ENCODE data around the gene ZFYVE28. TPM values are rescaled to one million over a fixed set of nuclear protein-coding genes. Genes with fewer than 3 reads are reported as not detected.

The ZFYVE28 gene
- total RNA-seq, 5 donors from 2014 or later (not counting 1 experiment from before 2014, with no cell fraction given), result 33.4 to 56.2 (median 45.4) TPM

DNA sequence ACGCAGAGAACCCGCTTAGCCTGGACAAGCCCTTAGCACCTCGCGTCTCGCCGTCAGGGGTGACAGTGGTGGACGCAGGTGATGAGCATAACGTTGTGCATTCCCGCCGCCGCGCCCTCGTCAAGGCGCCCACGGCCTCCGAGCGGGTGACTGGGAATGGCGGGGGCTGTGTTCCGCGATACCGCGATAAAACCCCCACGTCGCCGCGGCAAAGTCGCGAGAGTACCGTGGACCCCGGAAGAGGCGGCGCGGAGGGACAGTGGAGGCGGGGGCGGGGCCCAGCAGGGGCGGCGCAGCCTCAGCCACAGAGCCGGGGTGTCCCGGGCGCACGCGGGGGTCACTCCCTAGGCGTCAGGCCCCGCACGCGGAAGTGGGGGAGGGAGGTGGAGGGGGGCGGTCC lies 53.8 kb downstream of the ZFYVE28 start:
- WGBS (ENCODE audit: insufficient coverage), result 7% methylated on average over 46 of the region's 47 CpGs

DNA sequence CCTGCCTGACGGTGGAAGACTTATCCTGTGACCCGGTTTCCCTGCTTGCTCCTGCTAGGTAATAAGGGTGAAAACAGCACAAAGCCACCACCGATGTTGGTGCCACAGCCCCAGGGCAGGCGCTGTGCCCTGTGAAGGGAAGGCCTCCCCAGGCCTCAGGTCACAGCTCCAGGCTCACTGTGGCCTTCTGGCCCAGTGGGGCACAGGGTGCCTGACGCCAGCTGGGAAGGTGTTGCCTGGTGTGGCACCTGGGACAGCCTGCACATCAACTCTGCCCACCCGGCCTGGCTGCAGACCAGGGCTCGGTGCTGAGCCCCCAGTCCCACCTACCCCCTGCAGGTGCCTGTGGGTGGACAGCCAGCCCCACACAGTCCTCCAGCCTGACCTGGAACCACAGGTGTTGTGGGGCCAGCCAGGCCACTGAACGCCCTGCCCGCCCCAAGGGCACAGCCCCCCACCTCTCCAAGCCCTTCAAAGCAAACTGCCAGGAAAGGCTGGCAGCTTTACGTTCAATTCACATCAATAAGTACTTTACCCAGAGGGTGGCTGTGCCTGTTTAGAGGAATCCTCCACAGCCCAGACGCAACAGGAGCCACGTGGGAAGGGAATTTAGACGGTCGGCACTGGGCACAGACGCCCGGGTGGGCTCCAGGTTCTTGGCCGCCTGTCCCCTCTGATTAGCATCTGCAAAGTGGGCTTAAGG lies 54.3 kb downstream of the ZFYVE28 start:
- Histone ChIP-seq H3K4me3 (ENCODE audit: control insufficient read depth in 1 of 2, extremely low read depth in 1 of 2, low read length in 1 of 2) (peak overlapping the region; percentile 69 to 73), H3K4me1 (ENCODE audit: control insufficient read depth in 1 of 2, extremely low read depth in 1 of 2, insufficient read depth in 2 of 2, low read length in 2 of 2) (peaks cover 0 to 30% of the 10 kb centered on the region in 2 experiments), H3K27me3 (replicated peaks in 1 of 2; ENCODE audit: control insufficient read depth in 2 of 2, extremely low read depth in 1 of 2, insufficient read depth in 2 of 2, low read length in 1 of 2) (no peaks in the 10 kb centered on the region), H3K9me3 (no peaks in the 10 kb centered on the region), H3K27ac (ENCODE audit: low read length) (peak overlapping the region; percentile 47), H3K36me3 (ENCODE audit: control insufficient read depth in 2 of 2, extremely low read depth in 1 of 2, insufficient read depth in 1 of 2, low read length in 1 of 2) (no peaks in the 10 kb centered on the region)
- DNase-seq (no peak), ATAC-seq (replicated peaks in 1 of 4) (peak; percentile 16 to 25 (median 20))
- 66% methylated on average over 10 of the region's 17 CpGs for WGBS (ENCODE audit: insufficient coverage)
- Mint-ChIP-seq H3K4me1 (peaks cover 16 to 26% (median 22%) of the 10 kb centered on the region in 3 donors), H3K27me3 (no peaks in the 10 kb centered on the region), H3K27ac (peak overlapping the region; percentile 61 to 77), H3K4me3 (peak overlapping the region; percentile 72 to 88 (median 76)), H3K9me3 (peaks cover 0 to 5% (median 4%) of the 10 kb centered on the region in 3 donors), H3K36me3 (peaks cover 4% of the 10 kb centered on the region)
- POLR2A ChIA-PET, result no interaction called here
- CTCF ChIA-PET, result interaction anchor here in 1 of 2 donors (0.5 kb wide), 1 partner anchor 139 kb away, joined by 3 read pairs; no protein-coding TSS in a partner anchor

More for the DNA sequence above, 53.8 kb downstream of the ZFYVE28 start:
- ATAC-seq (replicated peaks in 1 of 4) (peak; percentile 84 to 91 (median 87)), DNase-seq (peak; percentile 33 to 78 (median 60))
- peak overlapping the region; percentile 72 to 88 (median 76) for H3K4me3 Mint-ChIP-seq
- peak overlapping the region; percentile 61 to 77 for H3K27ac Mint-ChIP-seq
- H3K27ac ChIP-seq (ENCODE audit: low read length), result peak overlapping the region; percentile 47
- no peaks in the 10 kb centered on the region for H3K27me3 ChIP-seq (replicated peaks in 1 of 2; ENCODE audit: control insufficient read depth in 2 of 2, extremely low read depth in 1 of 2, insufficient read depth in 2 of 2, low read length in 1 of 2)
- ChIA-PET POLR2A (no interaction called here), CTCF (no interaction called here)
- peak overlapping the region; percentile 69 to 73 for H3K4me3 ChIP-seq (ENCODE audit: control insufficient read depth in 1 of 2, extremely low read depth in 1 of 2, low read length in 1 of 2)
- H3K27me3 Mint-ChIP-seq, result no peaks in the 10 kb centered on the region
- H3K36me3 Mint-ChIP-seq, result peaks cover 8% of the 10 kb centered on the region
- peaks cover 0 to 30% of the 10 kb centered on the region in 2 experiments for H3K4me1 ChIP-seq (ENCODE audit: control insufficient read depth in 1 of 2, extremely low read depth in 1 of 2, insufficient read depth in 2 of 2, low read length in 2 of 2)
- no peaks in the 10 kb centered on the region for H3K36me3 ChIP-seq (ENCODE audit: control insufficient read depth in 2 of 2, extremely low read depth in 1 of 2, insufficient read depth in 1 of 2, low read length in 1 of 2)
- no peaks in the 10 kb centered on the region for H3K9me3 ChIP-seq
- H3K9me3 Mint-ChIP-seq, result peaks cover 0 to 5% (median 4%) of the 10 kb centered on the region in 3 donors
- H3K4me1 Mint-ChIP-seq, result peaks cover 16 to 26% (median 22%) of the 10 kb centered on the region in 3 donors

- H3K27me3 Mint-ChIP-seq, result no peaks in the 10 kb centered on the region
- WGBS (ENCODE audit: insufficient coverage), result 96% methylated on average over 12 of the region's 12 CpGs
- H3K4me3 Mint-ChIP-seq, result peak overlapping the region; percentile 41 to 88 (median 53)
- Histone ChIP-seq H3K27me3 (replicated peaks in 1 of 2; ENCODE audit: control insufficient read depth in 2 of 2, extremely low read depth in 1 of 2, insufficient read depth in 2 of 2, low read length in 1 of 2) (no peaks in the 10 kb centered on the region), H3K36me3 (ENCODE audit: control insufficient read depth in 2 of 2, extremely low read depth in 1 of 2, insufficient read depth in 1 of 2, low read length in 1 of 2) (no peaks in the 10 kb centered on the region), H3K27ac (ENCODE audit: low read length) (no peak overlapping the region), H3K4me3 (ENCODE audit: control insufficient read depth in 1 of 2, extremely low read depth in 1 of 2, low read length in 1 of 2) (no peak overlapping the region), H3K4me1 (ENCODE audit: control insufficient read depth in 1 of 2, extremely low read depth in 1 of 2, insufficient read depth in 2 of 2, low read length in 2 of 2) (peaks cover 0 to 33% of the 10 kb centered on the region in 2 experiments), H3K9me3 (no peaks in the 10 kb centered on the region)
- H3K9me3 Mint-ChIP-seq, result no peaks in the 10 kb centered on the region
- H3K27ac Mint-ChIP-seq, result no peak overlapping the region
- DNase-seq (no peak), ATAC-seq (replicated peaks in 1 of 4) (no peak)
- H3K36me3 Mint-ChIP-seq, result no peaks in the 10 kb centered on the region
- ChIA-PET CTCF (interaction anchor here in 1 of 2 donors (0.5 kb wide), 1 partner anchor 138 kb away, joined by 3 read pairs; no protein-coding TSS in a partner anchor), POLR2A (no interaction called here)
- H3K4me1 Mint-ChIP-seq, result peaks cover 16 to 26% (median 22%) of the 10 kb centered on the region in 3 donors
Measured at GRCh38 chr4:2363056-2363721, 55.3 kb downstream of the ZFYVE28 start.

- 91% methylated on average over 12 of the region's 15 CpGs for WGBS (ENCODE audit: insufficient coverage)
- Mint-ChIP-seq H3K9me3 (no peaks in the 10 kb centered on the region), H3K36me3 (no peaks in the 10 kb centered on the region), H3K4me1 (peaks cover 18 to 26% (median 24%) of the 10 kb centered on the region in 3 donors), H3K27me3 (no peaks in the 10 kb centered on the region), H3K27ac (peak overlapping the region in 1 of 2 donors; percentile 48), H3K4me3 (peak overlapping the region in 1 of 3 donors; percentile 28)
- no peak overlapping the region for H3K27ac ChIP-seq (ENCODE audit: low read length)
- no peak for DNase-seq
- no peaks in the 10 kb centered on the region for H3K27me3 ChIP-seq (replicated peaks in 1 of 2; ENCODE audit: control insufficient read depth in 2 of 2, extremely low read depth in 1 of 2, insufficient read depth in 2 of 2, low read length in 1 of 2)
- peaks cover 0 to 34% of the 10 kb centered on the region in 2 experiments for H3K4me1 ChIP-seq (ENCODE audit: control insufficient read depth in 1 of 2, extremely low read depth in 1 of 2, insufficient read depth in 2 of 2, low read length in 2 of 2)
- no peak for ATAC-seq (replicated peaks in 1 of 4)
- POLR2A ChIA-PET, result no interaction called here
- no peak overlapping the region for H3K4me3 ChIP-seq (ENCODE audit: control insufficient read depth in 1 of 2, extremely low read depth in 1 of 2, low read length in 1 of 2)
- CTCF ChIA-PET, result no interaction called here
- no peaks in the 10 kb centered on the region for H3K36me3 ChIP-seq (ENCODE audit: control insufficient read depth in 2 of 2, extremely low read depth in 1 of 2, insufficient read depth in 1 of 2, low read length in 1 of 2)
- H3K9me3 ChIP-seq, result no peaks in the 10 kb centered on the region
Measured at GRCh38 chr4:2362266-2363055, 56.0 kb downstream of the ZFYVE28 start.

DNA sequence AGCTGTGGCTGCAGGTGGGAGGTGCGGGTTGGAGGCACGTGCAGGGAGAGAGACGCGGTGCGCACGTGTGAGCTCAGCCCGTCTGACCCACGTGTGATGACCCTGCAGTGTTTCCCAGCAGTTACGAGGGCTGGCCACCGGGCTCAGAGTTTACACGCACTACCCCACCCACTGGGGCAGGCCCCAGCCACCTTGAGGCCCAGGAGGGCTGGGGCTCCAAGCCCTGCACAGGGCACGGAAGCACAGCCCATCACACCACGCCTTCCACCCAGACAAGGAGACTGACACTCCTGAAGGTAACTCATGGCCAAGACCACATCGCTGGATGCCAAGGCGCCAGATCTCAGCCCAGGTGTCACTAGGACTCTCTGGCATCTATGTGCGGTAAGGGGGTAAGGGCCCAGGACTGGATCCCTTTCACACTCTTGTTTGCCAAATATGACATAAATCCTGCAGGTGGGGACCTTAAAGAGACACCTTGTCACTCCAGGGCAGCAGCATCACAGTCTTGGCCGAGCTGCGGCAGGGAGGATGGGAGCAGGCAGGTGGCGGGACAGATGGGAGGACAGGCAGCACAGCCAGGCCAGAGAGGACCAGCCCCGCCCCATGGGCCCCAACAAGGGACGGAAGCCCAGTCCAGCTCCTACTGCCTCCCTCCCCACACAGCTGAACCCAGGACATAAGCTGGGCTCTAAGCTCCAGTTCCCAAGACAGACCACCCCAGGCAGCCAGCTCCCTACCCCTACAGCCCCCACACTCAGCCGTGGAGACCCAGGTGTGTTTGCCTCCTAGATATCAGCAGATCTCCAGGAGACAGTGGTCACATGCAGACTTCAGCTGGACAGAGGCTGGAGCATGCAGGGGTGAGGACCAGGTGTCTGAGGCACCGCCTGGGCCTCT lies 56.8 kb downstream of the ZFYVE28 start:
- ATAC-seq (replicated peaks in 1 of 4), result no peak

More for the DNA sequence above, 56.8 kb downstream of the ZFYVE28 start:
- no peaks in the 10 kb centered on the region for H3K9me3 ChIP-seq
- H3K36me3 ChIP-seq (ENCODE audit: control insufficient read depth in 2 of 2, extremely low read depth in 1 of 2, insufficient read depth in 1 of 2, low read length in 1 of 2), result no peaks in the 10 kb centered on the region
- peak overlapping the region in 1 of 3 donors; percentile 28 for H3K4me3 Mint-ChIP-seq
- peak overlapping the region in 1 of 2 donors; percentile 48 for H3K27ac Mint-ChIP-seq
- H3K27me3 ChIP-seq (replicated peaks in 1 of 2; ENCODE audit: control insufficient read depth in 2 of 2, extremely low read depth in 1 of 2, insufficient read depth in 2 of 2, low read length in 1 of 2), result no peaks in the 10 kb centered on the region
- peaks cover 0 to 34% of the 10 kb centered on the region in 2 experiments for H3K4me1 ChIP-seq (ENCODE audit: control insufficient read depth in 1 of 2, extremely low read depth in 1 of 2, insufficient read depth in 2 of 2, low read length in 2 of 2)
- H3K9me3 Mint-ChIP-seq, result no peaks in the 10 kb centered on the region
- no peak overlapping the region for H3K27ac ChIP-seq (ENCODE audit: low read length)
- ChIA-PET POLR2A (no interaction called here), CTCF (interaction anchor here in 1 of 2 donors (0.7 kb wide), 1 partner anchor 80 kb away, joined by 5 read pairs; no protein-coding TSS in a partner anchor)
- no peak for DNase-seq
- H3K4me3 ChIP-seq (ENCODE audit: control insufficient read depth in 1 of 2, extremely low read depth in 1 of 2, low read length in 1 of 2), result no peak overlapping the region
- H3K4me1 Mint-ChIP-seq, result peaks cover 18 to 26% (median 24%) of the 10 kb centered on the region in 3 donors
- H3K27me3 Mint-ChIP-seq, result no peaks in the 10 kb centered on the region
- 97% methylated on average over 11 of the region's 23 CpGs for WGBS (ENCODE audit: insufficient coverage)
- no peaks in the 10 kb centered on the region for H3K36me3 Mint-ChIP-seq
